GM12875 (cell line): ENCODE results near the gene NSUN6.

Source experiments
- H3K4me3 ChIP-seq: one replicate; pipeline ENCODE4 v1.5.1; 2011; ENCODE audit warnings: low read depth, low read length, control low read depth
- CTCF ChIP-seq: IDR thresholded peaks from 2 replicates; pipeline ENCODE4 v1.5.1; 2011; ENCODE audit warnings: low read depth, mild to moderate bottlenecking, control low read depth, inconsistent platforms, low read length, moderate library complexity, borderline replicate concordance; ENCODE audit not compliant: insufficient read depth

The NSUN6 gene

DNA sequence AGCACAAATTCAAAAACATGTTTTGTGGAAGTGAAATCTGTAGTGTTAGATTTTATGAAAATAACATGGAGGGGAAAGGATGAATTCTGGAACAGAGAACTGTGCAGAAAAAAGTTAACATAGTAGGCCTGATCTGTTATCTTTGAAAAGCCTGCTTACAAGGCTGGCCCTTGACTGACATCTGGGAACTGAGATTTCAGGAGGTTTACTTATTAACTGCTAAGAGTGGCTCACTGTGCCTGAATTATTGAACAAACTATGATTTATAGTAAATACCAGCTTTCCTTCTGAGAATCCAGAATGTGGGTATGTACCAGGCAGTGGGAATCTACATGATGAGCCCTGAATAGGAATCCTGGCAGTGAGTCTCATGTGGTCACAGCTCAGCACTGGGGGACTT, 30.5 kb downstream of the NSUN6 start:
- TF ChIP-seq CTCF = no peak

GRCh38 chr10:18619016-18619415, 32.4 kb downstream of the NSUN6 start:
- no peak for TF ChIP-seq CTCF

More for the DNA sequence above, 30.5 kb downstream of the NSUN6 start:
- H3K4me3 ChIP-seq = no peak overlapping the region

DNA sequence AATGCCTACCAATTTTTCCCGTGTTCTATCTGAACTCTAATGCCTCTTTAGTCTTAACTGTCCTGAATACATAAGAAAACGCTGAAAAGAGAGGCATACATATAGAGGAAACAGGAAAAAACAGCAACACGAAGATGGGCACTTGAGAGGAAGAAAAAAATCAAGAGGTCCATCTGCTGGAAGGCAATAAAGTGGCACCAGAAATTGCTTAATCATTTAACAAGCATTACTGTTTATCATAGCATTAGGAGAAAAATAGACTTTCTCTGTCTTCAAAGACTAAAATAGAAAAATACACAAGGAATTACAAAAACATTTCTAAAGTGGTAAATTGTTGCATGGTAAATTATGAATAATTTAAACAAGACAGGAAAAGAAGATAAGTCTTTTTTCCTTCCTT, 35.0 kb downstream of the NSUN6 start:
- H3K4me3 ChIP-seq = no peak overlapping the region
- TF ChIP-seq CTCF = no peak

More at GRCh38 chr10:18619016-18619415, 32.4 kb downstream of the NSUN6 start:
- no peak overlapping the region for H3K4me3 ChIP-seq

GRCh38 chr10:18615618-18616017, 35.8 kb downstream of the NSUN6 start:
- TF ChIP-seq CTCF = no peak
- H3K4me3 ChIP-seq = no peak overlapping the region

DNA sequence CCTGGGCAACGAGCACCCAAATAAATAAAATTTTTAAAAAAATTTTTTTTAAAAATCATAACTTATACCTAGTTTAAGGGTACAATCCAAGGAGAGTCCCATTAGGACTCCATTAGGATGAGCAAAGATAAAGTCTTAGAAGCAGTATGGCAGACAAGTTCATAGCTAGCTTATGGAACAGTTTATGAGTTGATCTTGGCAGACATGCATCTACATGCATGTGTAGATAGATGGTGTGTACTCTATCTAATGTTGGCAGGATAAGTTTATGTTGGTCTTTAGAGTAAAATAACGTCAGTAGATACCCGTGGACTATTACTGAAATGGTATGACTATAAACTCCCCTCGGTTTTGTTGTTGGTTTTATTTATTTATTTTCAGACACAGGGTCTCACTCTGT, 40.2 kb downstream of the NSUN6 start:
- TF ChIP-seq CTCF = no peak

GRCh38 chr10:18610517-18610916, 40.9 kb downstream of the NSUN6 start:
- TF ChIP-seq CTCF = no peak
- H3K4me3 ChIP-seq = no peak overlapping the region

More for the DNA sequence above, 40.2 kb downstream of the NSUN6 start:
- no peak overlapping the region for H3K4me3 ChIP-seq

DNA sequence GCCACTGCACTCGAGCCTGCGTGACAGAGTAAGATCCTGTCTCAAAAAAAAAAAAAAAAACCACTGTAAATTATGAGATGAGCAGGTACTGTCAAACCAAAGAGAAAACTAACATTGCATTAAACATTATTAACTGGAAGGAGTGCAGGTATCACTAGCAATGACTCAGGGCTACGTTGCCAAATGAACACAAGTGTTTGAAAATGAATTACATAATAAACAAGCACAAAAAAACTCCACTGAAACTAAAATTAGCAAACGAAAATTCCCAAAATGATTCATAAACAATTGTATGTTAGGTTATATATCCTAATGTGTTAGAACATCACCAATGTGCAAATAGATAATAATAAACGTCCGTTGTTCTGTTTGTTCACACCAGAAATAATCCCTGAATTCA, 42.8 kb downstream of the NSUN6 start:
- H3K4me3 ChIP-seq = no peak overlapping the region
- no peak for TF ChIP-seq CTCF
